OCI-LY3 (cell line): ENCODE results near the gene TMEM255A.
"Not testable (repeated sequence)": the region's sequence is repeated elsewhere in the genome, so short reads cannot be mapped to it uniquely, and the experiment has no call there.

ENCODE experiments used
- H2AFZ ChIP-seq: fragments of 200-600, 300-600 bp; shearing (Covaris generic); 2 replicates; pipeline ENCODE4 v1.6.0; 2014; ENCODE audit warnings: antibody characterized with exemption, low read depth, low read length
- H3K27ac ChIP-seq: fragments of 200-600, 300-600 bp; sonication (generic); 2 replicates; pipeline ENCODE4 v1.5.1; 2014; ENCODE audit warnings: mild to moderate bottlenecking, low read length, moderate library complexity, mixed read lengths
- H3K27me3 ChIP-seq: fragments of 200-600, 300-600 bp; sonication (generic); 2 replicates; pipeline ENCODE4 v1.6.1; 2014; ENCODE audit warnings: low read depth, low read length, mixed read lengths
- H3K36me3 ChIP-seq: fragments of 200-600, 300-600 bp; sonication (generic); replicated peaks from 2 replicates; pipeline ENCODE3; 2014; ENCODE audit warnings: low read depth, low read length, mixed read lengths
- H3K4me1 ChIP-seq: fragments of 300-600, 200-600 bp; sonication (generic); 2 replicates; pipeline ENCODE4 v1.6.1; 2014; ENCODE audit warnings: low read length, mixed read lengths
- H3K4me2 ChIP-seq: fragments of 200-600, 300-600 bp; sonication (generic); 2 replicates; pipeline ENCODE4 v1.6.1; 2014; ENCODE audit warnings: low read length, mixed read lengths
- H3K4me3 ChIP-seq: fragments of 300-600, 200-600 bp; sonication (generic); 2 replicates; pipeline ENCODE4 v1.5.1; 2014; ENCODE audit warnings: antibody characterized with exemption, mild to moderate bottlenecking, low read length, moderate library complexity
- H3K79me2 ChIP-seq: fragments of 300-600, 200-600 bp; shearing (Covaris generic); 2 replicates; pipeline ENCODE4 v1.6.1; 2014; ENCODE audit warnings: mild to moderate bottlenecking, low read length, mixed read lengths
- H3K9ac ChIP-seq: fragments of 300-600, 200-600 bp; shearing (Covaris generic); 2 replicates; pipeline ENCODE4 v1.6.0; 2014; ENCODE audit warnings: mild to moderate bottlenecking, low read length, moderate library complexity
- H3K9me3 ChIP-seq: fragments of 200-600, 300-600 bp; shearing (Covaris generic); 2 replicates; pipeline ENCODE4 v1.6.1; 2014; ENCODE audit warnings: low read length, mixed read lengths; ENCODE audit not compliant: insufficient read depth
- H4K20me1 ChIP-seq: fragments of 200-600, 300-600 bp; sonication (generic); 2 replicates; pipeline ENCODE4 v1.6.1; 2016; ENCODE audit warnings: low read length, mixed read lengths; ENCODE audit not compliant: insufficient read depth
- CTCF ChIP-seq: fragments of 200-600, 300-600 bp; sonication (generic); IDR thresholded peaks from 2 replicates; pipeline ENCODE4 v1.5.1; 2014; ENCODE audit warnings: antibody characterized with exemption, low read length, low read depth
- EZH2phosphoT487 ChIP-seq: fragments of 200-600 bp; shearing (Covaris generic); IDR thresholded peaks from 2 replicates; pipeline ENCODE4 v1.6.1; 2018; ENCODE audit warnings: antibody characterized with exemption, mixed run types, low read depth

TMEM255A gene

GRCh38 chrX:120350450-120351138 lies 39.3 kb upstream of the TMEM255A start:
- H3K4me3 ChIP-seq: no peak overlapping the region
- no peak overlapping the region for H3K9ac ChIP-seq
- H3K79me2 ChIP-seq: no peaks in the 10 kb centered on the region
- no peak overlapping the region for H2AFZ ChIP-seq
- no peaks in the 10 kb centered on the region for H3K27me3 ChIP-seq
- H4K20me1 ChIP-seq: no peaks in the 10 kb centered on the region
- no peaks in the 10 kb centered on the region for H3K4me1 ChIP-seq
- no peaks in the 10 kb centered on the region for H3K9me3 ChIP-seq
- TF ChIP-seq EZH2phosphoT487 (no peak), CTCF (no peak)
- no peaks in the 10 kb centered on the region for H3K36me3 ChIP-seq
- no peak overlapping the region for H3K4me2 ChIP-seq
- H3K27ac ChIP-seq: no peak overlapping the region

- not testable (repeated sequence) for H3K27me3 ChIP-seq, H3K9me3 ChIP-seq, H3K27ac ChIP-seq, H3K36me3 ChIP-seq, H3K4me2 ChIP-seq, H3K4me1 ChIP-seq, H4K20me1 ChIP-seq, H3K9ac ChIP-seq, H3K4me3 ChIP-seq, H2AFZ ChIP-seq, H3K79me2 ChIP-seq
These were observed 33.3 kb upstream of the TMEM255A start for GRCh38 chrX:120344566-120344965.

- Histone ChIP-seq H3K9ac (no peak overlapping the region), H3K4me3 (no peak overlapping the region), H3K4me1 (no peaks in the 10 kb centered on the region), H3K27ac (no peak overlapping the region), H3K27me3 (no peaks in the 10 kb centered on the region), H3K36me3 (no peaks in the 10 kb centered on the region), H4K20me1 (no peaks in the 10 kb centered on the region), H3K4me2 (no peak overlapping the region), H3K9me3 (0 out of 2 replicates have a peak, but pooled peaks cover 6% of the 10 kb centered on the region), H3K79me2 (no peaks in the 10 kb centered on the region), H2AFZ (no peak overlapping the region)
- TF ChIP-seq EZH2phosphoT487: no peak
- TF ChIP-seq CTCF: no peak
These were observed 25.6 kb upstream of the TMEM255A start for GRCh38 chrX:120336899-120337298.

- H3K4me3 ChIP-seq: no peak overlapping the region
- H2AFZ ChIP-seq: no peak overlapping the region
- no peak overlapping the region for H3K27ac ChIP-seq
- no peak overlapping the region for H3K9ac ChIP-seq
- no peaks in the 10 kb centered on the region for H3K79me2 ChIP-seq
- H4K20me1 ChIP-seq: no peaks in the 10 kb centered on the region
- H3K36me3 ChIP-seq: no peaks in the 10 kb centered on the region
- 0 out of 2 replicates have a peak, but pooled peaks cover 6% of the 10 kb centered on the region for H3K9me3 ChIP-seq
- H3K4me2 ChIP-seq: no peak overlapping the region
- H3K4me1 ChIP-seq: no peaks in the 10 kb centered on the region
- H3K27me3 ChIP-seq: no peaks in the 10 kb centered on the region
- TF ChIP-seq CTCF (no peak), EZH2phosphoT487 (no peak)
These were observed 24.0 kb upstream of the TMEM255A start for GRCh38 chrX:120335289-120335688.
